Inflammatory macrophage (primary cell): ENCODE results near the gene NFASC.

Source experiments
- DNase-seq, 2 donors: peaks; one replicate each; pipeline ENCODE4 v3.0.0-alpha.2; 2020 to 2022
- total RNA-seq, 18 experiments: gene quantifications; one replicate each; lab custom pipeline; 2026; ENCODE audit warnings: mixed read lengths in 6 of 18, inconsistent platforms in 2 of 18; lab: John Stamatoyannopoulos, UW

The NFASC gene
- total RNA-seq, result 0 to 3.9 (median 0.08) reads per million in 18 experiments

DNA sequence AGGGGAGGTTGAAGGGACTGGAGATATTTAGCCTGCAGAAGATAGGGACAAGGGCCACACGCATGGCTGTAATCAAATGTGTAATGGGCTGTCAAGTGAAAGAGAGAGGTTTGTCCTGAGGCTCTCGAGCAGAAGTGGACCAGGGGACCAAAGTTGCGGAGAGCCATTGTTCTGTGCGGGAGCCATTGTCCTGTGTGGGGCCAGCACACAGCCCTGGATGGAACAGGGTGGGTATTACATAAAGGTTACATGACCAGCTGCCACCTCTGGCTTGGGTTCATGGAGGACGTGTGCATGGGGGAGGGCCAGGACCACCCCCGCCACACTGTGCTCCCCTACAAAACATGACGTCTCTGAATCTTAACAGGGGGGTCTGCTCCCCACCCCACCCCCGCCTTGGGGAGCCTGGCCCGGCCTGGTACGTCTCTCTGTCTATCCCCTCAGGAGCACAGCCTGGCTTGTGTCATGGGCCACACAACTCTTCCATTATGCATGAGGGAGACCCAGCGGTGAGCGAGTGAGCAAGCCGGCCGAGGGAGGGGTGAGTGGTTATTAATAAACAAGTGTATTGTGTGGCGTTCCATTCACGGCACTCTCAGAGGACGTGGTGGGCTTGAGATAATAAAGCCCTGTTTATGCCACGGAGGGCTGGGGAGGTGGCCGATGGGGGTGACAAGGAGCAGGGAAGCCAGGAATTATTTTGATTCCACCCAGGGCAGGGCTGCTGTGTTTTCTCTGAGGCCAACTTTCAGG, at the start of gene NFASC:
TSS of gene NFASC (plus strand) at position 703 of the 753 bp plus-strand sequence. CDS start 73,454 bp downstream, outside the sequence.
- DNase-seq, result no peak

- DNase-seq, result no peak
These were observed 49.2 kb upstream of the NFASC start for GRCh38 chr1:204821476-204821875.

DNA sequence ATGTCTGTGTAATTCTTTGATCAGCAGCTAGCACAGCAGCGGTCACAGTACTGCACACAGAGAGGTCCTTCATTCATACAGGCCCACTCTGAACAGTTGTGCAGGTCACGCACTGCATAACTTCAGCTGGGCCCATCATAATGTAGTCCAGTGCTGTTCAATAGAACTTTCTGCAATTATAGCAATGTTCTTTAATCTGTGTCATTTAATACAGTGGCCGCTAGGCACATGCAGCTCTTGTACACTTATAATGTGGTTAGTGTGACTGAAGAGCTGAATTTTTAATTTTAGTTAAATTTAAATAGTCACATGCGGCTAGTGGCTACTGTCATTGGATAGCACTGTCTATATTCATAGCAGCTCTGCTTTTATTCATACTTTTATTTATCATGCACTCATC, 48.7 kb upstream of the NFASC start:
- DNase-seq, result no peak

DNA sequence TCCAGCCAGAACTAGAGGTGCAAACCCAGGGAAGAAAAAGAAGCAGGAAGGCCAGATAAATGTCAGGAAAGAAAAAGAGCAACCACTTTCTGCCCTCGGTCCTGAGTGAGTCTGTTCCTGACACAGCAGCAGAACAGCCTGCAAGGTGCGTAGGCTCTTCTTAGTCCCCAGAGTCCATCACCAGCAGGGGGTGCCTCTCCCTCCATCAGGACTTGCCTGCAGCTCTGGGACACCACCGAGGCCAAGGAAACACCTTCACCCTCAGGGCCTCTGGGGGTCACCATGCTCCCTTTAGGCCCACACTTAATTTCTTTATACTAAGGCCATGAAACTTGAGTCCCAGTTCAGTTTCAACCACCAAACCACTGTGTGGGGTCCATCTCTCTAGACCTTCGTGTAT, 43.7 kb upstream of the NFASC start:
- DNase-seq, result no peak

DNA sequence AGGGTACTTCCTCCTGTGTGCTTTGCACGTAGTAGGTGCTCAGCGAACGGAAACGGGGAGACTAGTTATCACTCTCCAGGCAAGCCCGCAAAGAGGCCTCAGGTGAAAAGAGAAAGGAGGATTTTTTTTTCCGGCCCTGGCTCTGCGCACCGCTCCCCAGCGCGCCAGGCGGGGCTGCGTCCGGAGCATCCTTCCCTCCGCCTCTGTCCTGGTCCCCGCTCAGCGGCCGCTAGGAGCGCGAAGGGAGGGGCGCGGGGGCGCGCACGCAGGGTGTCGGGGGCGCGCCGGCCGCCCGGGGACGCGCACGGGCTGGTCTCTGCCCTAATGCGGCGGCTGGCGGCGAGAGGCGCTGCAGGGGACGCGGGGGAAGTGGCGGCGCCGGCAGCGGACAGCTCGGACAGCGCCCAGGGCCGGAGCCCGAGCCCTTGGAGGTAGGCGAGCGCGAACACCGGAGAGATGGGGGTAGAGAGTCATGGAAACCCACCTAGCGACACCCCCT, 42.3 kb upstream of the NFASC start:
- peak; percentile 23 to 42 for DNase-seq

DNA sequence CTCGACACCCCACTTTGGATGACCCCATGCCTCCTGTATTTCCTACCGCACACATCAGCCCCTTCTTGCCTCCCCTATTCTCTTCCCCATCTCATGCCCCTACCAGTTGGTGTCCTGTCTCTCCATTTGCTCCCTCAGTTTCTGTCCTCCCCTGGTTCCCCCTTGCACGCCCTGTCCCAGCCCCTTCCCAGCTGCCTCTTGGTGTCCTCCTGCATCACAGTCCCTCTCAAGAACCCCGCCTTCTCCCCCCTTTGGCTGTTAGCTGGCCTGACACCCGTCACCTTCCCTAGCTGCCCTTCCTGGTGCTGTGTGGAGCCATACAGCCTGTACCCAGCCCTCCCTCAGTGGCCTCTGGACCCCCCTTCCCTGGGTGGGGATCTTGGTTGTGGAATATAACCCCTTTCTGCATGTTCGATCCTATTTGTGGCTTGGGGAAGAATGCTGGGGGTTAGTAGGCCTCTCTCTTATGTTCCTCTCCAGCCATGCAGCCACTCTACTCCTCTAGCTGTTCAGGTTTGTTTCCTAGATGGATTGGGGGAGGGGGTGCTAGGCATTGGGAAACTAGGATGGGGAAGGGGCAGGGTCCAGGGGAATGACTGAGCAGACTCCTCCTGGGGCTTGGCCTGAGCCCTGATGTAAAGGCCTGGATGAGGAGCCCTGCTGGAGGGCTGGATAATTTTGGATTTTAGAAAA, 41.4 kb upstream of the NFASC start:
- no peak for DNase-seq

DNA sequence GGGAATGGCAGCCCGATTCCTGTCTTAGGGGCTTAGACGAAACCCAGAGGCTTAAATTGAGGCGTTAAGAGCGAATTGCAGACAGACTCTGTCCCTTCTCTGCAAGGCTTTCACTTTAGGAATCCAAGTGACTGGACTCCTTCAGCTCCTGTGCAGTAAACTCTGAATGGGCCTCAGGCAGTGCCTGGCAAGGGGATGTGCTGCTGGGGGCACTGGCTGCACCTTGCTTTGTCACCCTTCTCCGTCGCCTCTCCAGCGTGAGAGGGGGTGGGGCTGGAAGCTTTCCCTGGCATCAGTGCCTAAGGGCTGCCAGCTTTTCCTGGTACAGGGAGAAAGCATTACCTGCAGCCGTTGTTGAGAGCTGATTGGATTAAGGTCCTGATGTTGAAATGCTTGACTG, 39.9 kb upstream of the NFASC start:
- DNase-seq, result no peak

DNA sequence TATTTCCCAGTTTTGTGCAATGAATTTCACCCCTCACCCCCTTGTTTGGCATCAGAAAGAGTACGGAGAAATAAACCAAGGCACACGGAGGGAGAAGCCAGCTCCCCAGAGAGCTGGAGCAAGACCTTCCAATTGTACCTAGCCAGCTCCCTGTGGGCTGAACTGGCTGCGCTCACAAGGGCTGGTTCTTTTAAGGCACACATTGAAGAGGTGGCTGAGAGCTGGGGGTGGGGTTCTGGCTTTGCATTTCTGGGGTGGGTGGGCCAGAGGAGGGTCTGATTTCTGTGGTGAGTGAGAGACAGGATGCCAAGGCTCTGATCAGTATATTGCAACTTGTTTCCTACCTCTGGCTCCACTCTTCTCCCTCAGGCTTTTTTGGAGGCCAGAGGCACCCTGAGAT, 39.5 kb upstream of the NFASC start:
- no peak for DNase-seq

GRCh38 chr1:204834336-204834735, 36.3 kb upstream of the NFASC start:
- no peak for DNase-seq

GRCh38 chr1:204834752-204835151, 35.9 kb upstream of the NFASC start:
- no peak for DNase-seq

- no peak for DNase-seq
These were observed 34.9 kb upstream of the NFASC start for GRCh38 chr1:204835737-204836136.

GRCh38 chr1:204836856-204837255, 33.8 kb upstream of the NFASC start:
- DNase-seq, result no peak

GRCh38 chr1:204837440-204838084, 33.1 kb upstream of the NFASC start:
- peak in 1 of 2 donors; percentile 4 for DNase-seq

DNA sequence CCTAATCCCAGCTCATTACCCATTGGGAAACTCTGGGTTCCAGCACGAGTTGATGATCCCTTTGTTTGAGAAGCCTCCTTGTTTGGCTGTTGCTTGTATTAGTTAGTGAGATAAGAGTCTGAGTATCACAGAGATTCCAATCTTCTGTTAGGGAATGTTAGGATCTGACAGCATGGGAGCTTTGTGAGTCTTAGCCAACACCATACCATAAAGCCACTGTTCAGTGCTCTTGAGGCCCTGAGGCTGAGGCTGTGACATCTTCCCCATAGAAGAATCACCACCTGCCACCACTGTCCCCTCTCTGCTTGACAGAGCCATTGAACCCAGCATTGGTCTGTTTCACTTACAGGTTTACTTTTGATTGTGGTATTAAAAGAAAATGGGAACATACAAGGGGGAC, 29.3 kb upstream of the NFASC start:
- no peak for DNase-seq

- no peak for DNase-seq
These were observed 28.9 kb upstream of the NFASC start for GRCh38 chr1:204841798-204842197.

- DNase-seq, result no peak
These were observed 28.3 kb upstream of the NFASC start for GRCh38 chr1:204842369-204842768.

- no peak for DNase-seq
These were observed 27.8 kb upstream of the NFASC start for GRCh38 chr1:204842892-204843291.

- no peak for DNase-seq
These were observed 24.1 kb upstream of the NFASC start for GRCh38 chr1:204846546-204846945.

GRCh38 chr1:204848579-204848978, 22.1 kb upstream of the NFASC start:
- no peak for DNase-seq

DNA sequence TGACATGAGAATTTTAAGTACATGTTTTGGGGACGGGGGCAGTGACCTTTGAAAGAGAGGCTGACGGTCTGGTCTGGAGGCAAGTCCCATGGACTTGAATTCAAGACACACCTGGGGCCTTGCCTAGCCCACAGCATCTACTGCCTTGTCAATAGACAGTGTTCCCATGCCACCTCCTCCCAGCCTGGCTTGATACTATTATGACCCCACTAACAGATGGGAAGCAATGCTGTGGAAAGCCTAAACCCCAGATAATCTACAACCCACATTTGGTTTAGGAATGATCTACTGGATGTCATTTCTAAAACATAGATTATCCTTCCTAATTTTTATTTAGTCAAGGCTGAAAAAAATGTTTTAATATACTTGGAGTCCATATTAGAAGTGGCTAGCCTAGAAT, 17.8 kb upstream of the NFASC start:
- DNase-seq, result no peak

DNA sequence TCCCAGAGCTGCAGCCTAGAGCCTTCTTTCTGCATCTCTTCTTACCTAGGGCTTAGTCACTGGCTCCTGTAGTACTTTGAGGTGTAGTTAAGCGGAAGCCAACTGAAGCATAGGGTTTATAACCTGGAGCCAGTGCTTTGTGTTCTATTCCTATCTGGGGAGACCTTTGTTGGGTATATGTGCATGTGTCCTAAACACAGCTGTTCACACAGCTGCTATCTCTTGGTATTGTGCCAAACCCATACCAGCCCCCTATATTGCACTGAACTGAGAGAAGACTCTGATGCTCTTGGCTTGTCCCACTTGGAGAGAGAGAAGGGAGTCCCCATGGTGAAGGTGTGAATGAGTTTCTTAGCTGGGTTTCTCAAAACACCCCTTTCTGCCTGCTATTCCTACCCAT, 17.2 kb upstream of the NFASC start:
- no peak for DNase-seq

GRCh38 chr1:204854286-204854685, 16.4 kb upstream of the NFASC start:
- DNase-seq, result no peak

DNA sequence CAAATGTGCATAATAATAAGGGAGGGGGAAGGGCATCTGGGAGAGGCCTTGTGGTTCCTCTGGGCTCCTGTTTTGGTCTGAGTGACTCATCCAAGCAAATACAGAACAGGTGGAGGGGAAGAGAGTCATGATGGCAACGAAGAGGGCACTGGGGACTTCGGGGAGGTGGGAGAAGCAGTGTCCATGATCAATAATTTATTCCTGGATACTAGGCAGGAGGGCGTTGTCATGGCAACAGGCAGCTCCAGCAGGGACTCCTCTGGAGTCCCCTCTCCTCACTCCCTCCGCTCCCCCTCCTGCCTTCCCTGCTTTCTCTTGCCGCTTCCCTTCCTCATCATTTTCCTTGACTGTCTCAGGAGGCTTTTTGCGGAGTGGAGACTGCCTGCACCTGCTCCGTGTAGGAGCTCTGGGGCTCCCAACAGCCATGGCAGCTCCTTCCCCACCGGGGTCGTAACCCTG, 12.3 kb upstream of the NFASC start:
- no peak for DNase-seq
